ENCODE data around the gene KIF9.
"Not testable (repeated sequence)": the region's sequence is repeated elsewhere in the genome, so short reads cannot be mapped to it uniquely, and the experiment has no call there.

The KIF9 gene

DNA sequence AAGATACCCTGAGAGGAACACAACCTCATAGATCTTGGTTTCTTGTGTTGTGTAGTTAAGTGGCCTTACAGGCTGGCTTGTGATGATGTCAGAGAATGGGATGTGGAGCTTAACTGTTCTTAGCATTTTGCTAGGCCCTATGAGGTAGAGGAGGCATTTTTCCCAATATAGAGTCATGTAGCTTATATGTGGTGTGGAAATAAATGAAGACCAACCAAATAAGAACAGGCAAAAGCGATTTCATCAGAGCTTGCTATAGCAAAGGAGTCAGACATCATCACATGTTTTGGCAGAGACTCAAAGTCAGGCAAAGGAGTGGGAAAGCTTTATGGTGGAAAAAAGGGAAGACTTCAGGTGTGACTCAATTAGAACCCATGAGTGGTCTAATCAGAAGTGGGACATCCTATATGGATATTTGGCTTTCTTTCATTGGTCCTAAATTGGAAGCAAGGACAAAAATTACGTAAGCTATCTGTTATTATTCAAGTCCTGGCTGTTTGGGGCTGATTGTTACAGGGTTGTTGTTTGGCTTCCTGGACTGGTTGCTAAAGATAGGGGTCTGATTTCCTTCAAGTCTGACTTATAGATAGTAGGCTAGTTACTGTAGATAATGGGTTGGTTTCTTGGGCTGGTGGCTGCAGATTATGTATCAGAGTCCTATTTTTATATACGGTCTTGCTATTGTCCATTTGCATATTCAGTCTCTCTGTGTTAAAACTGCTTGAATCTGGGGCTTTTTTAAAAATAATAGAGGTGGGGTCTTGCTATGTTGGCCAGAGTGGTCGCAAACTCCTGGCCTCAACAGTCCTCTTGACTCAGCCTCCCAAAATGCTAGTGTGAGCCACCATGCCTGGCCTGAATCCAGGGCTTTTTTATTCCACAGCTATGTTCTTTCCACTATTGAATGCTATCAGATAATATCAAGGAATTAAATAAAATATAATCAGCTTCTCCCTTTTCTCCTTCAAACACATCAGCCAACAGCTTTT is 88.4 kb downstream of the KIF9 start:
- DNase-seq (ENCODE audit: low read depth in 2 of 3, low spot score in 2 of 3): no peak

DNA sequence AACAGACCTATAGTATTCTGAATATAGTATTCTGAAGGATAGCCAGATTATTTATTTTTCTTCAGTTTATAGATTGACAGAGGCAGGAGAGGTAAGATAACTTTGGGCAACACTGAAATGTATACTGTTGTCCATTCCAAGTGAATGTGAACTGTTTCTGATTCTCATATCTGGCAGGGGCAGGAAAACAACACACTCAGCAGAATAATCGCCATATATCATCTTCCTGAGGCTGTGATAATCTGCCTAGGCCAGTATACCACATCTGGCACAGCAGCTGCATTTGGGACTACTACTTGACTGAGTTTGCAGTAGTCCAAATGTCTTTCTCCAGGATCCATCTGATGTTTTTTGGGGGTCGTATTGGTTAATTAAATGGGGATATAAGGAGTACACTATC is 96.3 kb downstream of the KIF9 start:
- no peak for DNase-seq (ENCODE audit: low read depth in 2 of 3, low spot score in 2 of 3)

DNA sequence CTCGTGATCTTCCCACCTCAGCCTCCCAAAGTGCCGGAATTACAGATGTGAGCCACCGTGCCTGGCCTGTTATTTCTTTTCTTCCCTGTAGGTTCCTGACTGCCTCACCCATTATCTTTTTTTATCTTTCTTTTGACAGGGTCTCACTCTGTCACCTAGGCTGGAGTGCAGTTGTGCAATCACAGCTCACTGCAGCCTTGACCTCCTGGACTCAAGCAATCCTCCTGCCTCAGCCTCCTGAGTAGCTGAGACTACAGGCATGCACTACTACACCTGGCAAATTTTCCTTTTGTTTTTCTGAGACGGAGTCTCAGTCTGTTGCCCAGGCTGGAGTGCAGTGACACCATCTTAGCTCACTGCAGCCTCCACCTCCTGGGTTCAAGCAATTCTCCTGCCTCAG is 100.9 kb downstream of the KIF9 start:
- DNase-seq (ENCODE audit: low read depth in 2 of 3, low spot score in 2 of 3): not testable (repeated sequence)

- not testable (repeated sequence) for DNase-seq (ENCODE audit: low read depth in 2 of 3, low spot score in 2 of 3)
These were observed 102.6 kb downstream of the KIF9 start for GRCh38 chr3:47180011-47180410.
